K562 (cell line): ENCODE measurements around the gene HIPK2. TPM values are rescaled to one million over a fixed set of nuclear protein-coding genes. Genes with fewer than 3 reads are reported as not detected.

Source experiments
- ATAC-seq: fragments of 200-7000 bp; cut with Tn5 transposase; 3 replicates; pipeline ENCODE4 v1.9.1; 2020; ENCODE audit warnings: moderate library complexity
- BruUV-seq: library from RNA; stranded (reverse); fragments of 400-500 nt; replicated peaks from 2 replicates; lab custom pipeline; 2021; lab: Mats Ljungman, UMichigan
- CTCF ChIA-PET: fragments of 300-600 bp; formaldehyde crosslinking; extraction: SDS; loops from one replicate; lab custom pipeline; 2021; ENCODE audit warnings: low intra/inter-chr PET ratio; lab: Yijun Ruan, JAX
- POLR2A ChIA-PET: fragments of 300-600, 350-650 bp; sonication (Branson Sonifier 250); formaldehyde crosslinking; extraction: SDS; loops from one replicate; lab custom pipeline; 2021; ENCODE audit warnings: antibody characterized with exemption, inconsistent platforms; lab: Yijun Ruan, JAX
- DNase-seq, 4 experiments: peaks; one replicate each; pipeline versions ENCODE4 v3.0.0 to v3.0.0-alpha.2; 2011 to 2018; ENCODE audit warnings: low spot score in 3 of 4, mixed read lengths in 3 of 4; ENCODE audit errors: extremely low read depth in 1 of 4
- FAIRE-seq: peaks from 2 replicates; lab custom pipeline; 2011; peaks lifted over from hg19 to GRCh38; lab: Jason Lieb, UNC
- H2AFZ ChIP-seq: 2 replicates; pipeline ENCODE4 v1.6.0; 2011; ENCODE audit warnings: low read depth, low read length, control low read depth, inconsistent platforms
- H3K27ac ChIP-seq: fragments of 200-600 bp; 3 replicates; pipeline ENCODE4 v1.8.0; 2011; ENCODE audit warnings: low read depth, mild to moderate bottlenecking, control low read depth, inconsistent platforms, low read length, moderate library complexity, mixed read lengths; ENCODE audit errors: extremely low read depth
- H3K27me3 ChIP-seq, 2 experiments: fragments of 300-600 bp in 1 of 2; 2 replicates in 1 of 2; 3 replicates in 1 of 2; pipeline versions ENCODE4 v1.6.0 to v1.8.0; 2011; ENCODE audit warnings: inconsistent platforms in 2 of 2, low read length in 2 of 2, mild to moderate bottlenecking in 1 of 2, mixed read lengths in 1 of 2, moderate library complexity in 1 of 2; ENCODE audit not compliant: control insufficient read depth in 2 of 2, insufficient read depth in 2 of 2
- H3K36me3 ChIP-seq: fragments of 300-600 bp; 3 replicates; pipeline ENCODE4 v1.8.0; 2011; ENCODE audit warnings: mild to moderate bottlenecking, low read length, inconsistent platforms; ENCODE audit not compliant: control insufficient read depth, insufficient read depth
- H3K4me1 ChIP-seq, 2 experiments: fragments of 200-600 bp in 1 of 2; replicated peaks in 1 of 2; 2 replicates in 1 of 2; 3 replicates in 1 of 2; pipeline versions ENCODE4 v1.5.1 to v1.8.0; 2011; ENCODE audit warnings: inconsistent platforms in 2 of 2, low read length in 2 of 2, mild to moderate bottlenecking in 1 of 2, mixed read lengths in 1 of 2, moderate library complexity in 1 of 2; ENCODE audit not compliant: control insufficient read depth in 2 of 2, insufficient read depth in 2 of 2
- H3K4me2 ChIP-seq: 2 replicates; pipeline ENCODE4 v1.6.1; 2011; ENCODE audit warnings: low read length, control low read depth, inconsistent platforms, mixed read lengths; ENCODE audit not compliant: insufficient read depth
- H3K4me3 ChIP-seq: fragments of 200-600 bp; sonication (generic), shearing (Covaris generic); 2 replicates; pipeline ENCODE4 v1.5.1; 2016; ENCODE audit warnings: control low read depth, inconsistent platforms
- H3K79me2 ChIP-seq: fragments of 200-600 bp; 3 replicates; pipeline ENCODE4 v1.8.0; 2011; ENCODE audit warnings: low read length, inconsistent platforms; ENCODE audit not compliant: control insufficient read depth, insufficient read depth
- H3K9ac ChIP-seq, 2 experiments: 2 replicates each; pipeline versions ENCODE4 v1.6.0 to v1.6.1; 2011; ENCODE audit warnings: low read depth in 2 of 2, low read length in 2 of 2, control low read depth in 1 of 2, inconsistent platforms in 1 of 2, mild to moderate bottlenecking in 1 of 2, mixed read lengths in 1 of 2; ENCODE audit not compliant: insufficient read depth in 1 of 2
- H3K9me1 ChIP-seq: one replicate; pipeline ENCODE4 v1.6.0; 2011; ENCODE audit warnings: inconsistent platforms, mild to moderate bottlenecking, low read length, moderate library complexity; ENCODE audit not compliant: control insufficient read depth, insufficient read depth
- H3K9me3 ChIP-seq: replicated peaks from 2 replicates; pipeline ENCODE4 v1.5.1; 2011; ENCODE audit warnings: low read depth, low read length, inconsistent platforms; ENCODE audit not compliant: control insufficient read depth, insufficient read depth
- H4K20me1 ChIP-seq: replicated peaks from 2 replicates; pipeline ENCODE4 v1.6.1; 2011; ENCODE audit warnings: low read length, inconsistent platforms, mixed read lengths; ENCODE audit not compliant: control insufficient read depth, insufficient read depth
- SNIP1 ChIP-seq: fragments of 450-650 bp; IDR thresholded peaks from 2 replicates; pipeline ENCODE4 v1.7.1; 2017; ENCODE audit warnings: low read depth, mild to moderate bottlenecking
- SRSF3 ChIP-seq: fragments of 200-400 bp; formaldehyde crosslinking; IDR thresholded peaks from 2 replicates; pipeline ENCODE4 v1.6.1; 2016; ENCODE audit warnings: mild to moderate bottlenecking, low read length, moderate library complexity; ENCODE audit not compliant: insufficient read depth
- ZNF174 ChIP-seq: fragments of 250-450 bp; sonication (Bioruptor Pico); IDR thresholded peaks from 2 replicates; pipeline ENCODE4 v1.4.0; 2020; ENCODE audit warnings: mild to moderate bottlenecking
- WGBS: fragments of 100-300 bp; shearing (Covaris generic); methylation state at CpG from one replicate; pipeline ENCODE4 v1.1.6; 2016; ENCODE audit warnings: low coverage, mixed read lengths; ENCODE audit not compliant: insufficient coverage; ENCODE audit errors: missing lambda C conversion rate; 5-methylcytosine and 5-hydroxymethylcytosine counted together
- in situ Hi-C: fragments of 300-500 bp; cut with MboI; formaldehyde crosslinking; loops from 4 replicates; pipeline ENCODE4 v1.15.0; 2018; ENCODE audit warnings: inconsistent platforms, mixed read lengths
- intact Hi-C: fragments of 100-400 bp; cut with micrococcal nuclease; formaldehyde crosslinking; loops from 2 replicates; pipeline ENCODE4 v1.14.2; 2022
- polyA plus RNA-seq, 8 experiments: library from polyadenylated mRNA; depleted of rRNA in 4 of 8; stranded (reverse) in 5 of 8; unstranded in 3 of 8; fragments of >200 nt; fragmentation: Nextera tagmentation in 2 of 8; fragmentation: Illumina TruSeq in 1 of 8; extraction: Ambion mirVana in 2 of 8; extraction: Trizol in 1 of 8; gene quantifications; 2 replicates each; pipeline versions ENCODE4 v1.2.1 to v1.2.3, GENCODE V29; 2011 to 2014; ENCODE audit warnings: inconsistent platforms in 1 of 8, missing spikeins in 1 of 8
- total RNA-seq, 7 experiments: library from RNA; depleted of rRNA in 6 of 7; stranded (reverse); fragments of >200 nt in 6 of 7; fragmentation: Illumina TruSeq in 2 of 7; extraction: Trizol in 2 of 7; gene quantifications; 2 replicates each; pipeline versions ENCODE4 v1.2.1 to v1.2.3, GENCODE V29; 2011 to 2021; ENCODE audit warnings: low replicate concordance in 1 of 7
- TF ChIP-seq, protein P1 (sequence below): IDR thresholded peaks from 2 replicates; pipeline ENCODE4 v1.6.1; 2011; ENCODE audit warnings: borderline replicate concordance, low read depth, mild to moderate bottlenecking, moderate library complexity, low read length; ENCODE audit not compliant: insufficient read depth, poor library complexity, severe bottlenecking
- TF ChIP-seq, protein P2 (sequence below): fragments of 450-650 bp; IDR thresholded peaks from 2 replicates; pipeline ENCODE4 v1.6.1; 2016; ENCODE audit warnings: low read depth, mild to moderate bottlenecking, moderate library complexity
- TF ChIP-seq, protein P3 (sequence below): sonication (generic); formaldehyde crosslinking; IDR thresholded peaks from 2 replicates; pipeline ENCODE4 v1.4.0; 2020; ENCODE audit warnings: mild to moderate bottlenecking, missing genetic modification reagents

HIPK2 gene
- total and polyA plus RNA-seq, 9 of the 15 experiments (the other 6 are each of a cell fraction or from before 2014, with no cell fraction given), result 0.69 to 19.8 (median 5.1) TPM

DNA sequence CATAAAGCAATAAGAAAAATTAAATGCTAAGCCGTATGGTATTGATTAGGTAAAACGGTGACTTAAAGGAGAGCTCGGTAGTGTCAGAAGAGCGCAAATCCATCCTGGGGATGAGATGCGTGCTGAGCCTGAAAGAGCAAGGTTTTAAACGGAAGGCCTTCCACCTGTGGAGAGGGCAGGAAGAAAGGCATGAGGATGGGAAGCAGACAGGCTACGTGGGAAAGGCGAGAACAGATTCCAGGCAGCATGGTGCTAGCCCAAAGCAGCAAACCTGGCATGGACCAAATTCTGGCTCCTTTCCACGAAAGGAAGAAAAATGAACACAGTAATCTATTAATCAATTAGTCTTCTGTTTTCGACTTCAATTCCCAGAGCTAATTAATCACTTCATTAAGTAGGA is 103.5 kb downstream of the HIPK2 start (continued):
- TF ChIP-seq, protein P1, sequence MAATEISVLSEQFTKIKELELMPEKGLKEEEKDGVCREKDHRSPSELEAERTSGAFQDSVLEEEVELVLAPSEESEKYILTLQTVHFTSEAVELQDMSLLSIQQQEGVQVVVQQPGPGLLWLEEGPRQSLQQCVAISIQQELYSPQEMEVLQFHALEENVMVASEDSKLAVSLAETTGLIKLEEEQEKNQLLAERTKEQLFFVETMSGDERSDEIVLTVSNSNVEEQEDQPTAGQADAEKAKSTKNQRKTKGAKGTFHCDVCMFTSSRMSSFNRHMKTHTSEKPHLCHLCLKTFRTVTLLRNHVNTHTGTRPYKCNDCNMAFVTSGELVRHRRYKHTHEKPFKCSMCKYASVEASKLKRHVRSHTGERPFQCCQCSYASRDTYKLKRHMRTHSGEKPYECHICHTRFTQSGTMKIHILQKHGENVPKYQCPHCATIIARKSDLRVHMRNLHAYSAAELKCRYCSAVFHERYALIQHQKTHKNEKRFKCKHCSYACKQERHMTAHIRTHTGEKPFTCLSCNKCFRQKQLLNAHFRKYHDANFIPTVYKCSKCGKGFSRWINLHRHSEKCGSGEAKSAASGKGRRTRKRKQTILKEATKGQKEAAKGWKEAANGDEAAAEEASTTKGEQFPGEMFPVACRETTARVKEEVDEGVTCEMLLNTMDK, result no peak
- TF ChIP-seq SNIP1, result no peak
- TF ChIP-seq, protein P2, sequence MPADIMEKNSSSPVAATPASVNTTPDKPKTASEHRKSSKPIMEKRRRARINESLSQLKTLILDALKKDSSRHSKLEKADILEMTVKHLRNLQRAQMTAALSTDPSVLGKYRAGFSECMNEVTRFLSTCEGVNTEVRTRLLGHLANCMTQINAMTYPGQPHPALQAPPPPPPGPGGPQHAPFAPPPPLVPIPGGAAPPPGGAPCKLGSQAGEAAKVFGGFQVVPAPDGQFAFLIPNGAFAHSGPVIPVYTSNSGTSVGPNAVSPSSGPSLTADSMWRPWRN, result no peak

DNA sequence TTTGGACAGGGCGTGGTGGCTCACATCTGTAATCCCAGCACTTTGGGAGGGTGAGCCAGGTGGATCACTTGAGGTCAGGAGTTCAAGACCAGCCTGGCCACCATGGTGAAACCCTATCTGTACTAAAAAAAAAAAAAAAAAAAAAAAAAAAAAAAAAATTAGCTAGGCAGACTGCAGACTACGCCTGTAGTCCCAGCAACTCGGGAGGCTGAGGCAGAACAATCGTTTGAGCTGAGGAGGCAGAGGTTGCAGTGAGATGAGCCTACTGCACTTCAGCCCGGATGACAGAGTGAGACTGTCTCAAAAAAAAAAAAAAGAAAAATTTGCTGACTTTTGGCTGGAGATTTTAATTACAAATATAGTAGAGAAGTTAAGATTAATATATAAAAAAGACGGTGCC is 104.0 kb downstream of the HIPK2 start:
- no peak for FAIRE-seq
- Histone ChIP-seq H4K20me1 (no peaks in the 10 kb centered on the region), H3K79me2 (no peaks in the 10 kb centered on the region), H3K9me3 (no peaks in the 10 kb centered on the region), H3K4me3 (no peak overlapping the region), H2AFZ (no peak overlapping the region)
- WGBS, result 44% methylated on average over 6 of the region's 6 CpGs
- in situ Hi-C loops, result no loop called here
- TF ChIP-seq ZNF174 (CRISPR knock-in tag), result no peak
- TF ChIP-seq, protein P3, sequence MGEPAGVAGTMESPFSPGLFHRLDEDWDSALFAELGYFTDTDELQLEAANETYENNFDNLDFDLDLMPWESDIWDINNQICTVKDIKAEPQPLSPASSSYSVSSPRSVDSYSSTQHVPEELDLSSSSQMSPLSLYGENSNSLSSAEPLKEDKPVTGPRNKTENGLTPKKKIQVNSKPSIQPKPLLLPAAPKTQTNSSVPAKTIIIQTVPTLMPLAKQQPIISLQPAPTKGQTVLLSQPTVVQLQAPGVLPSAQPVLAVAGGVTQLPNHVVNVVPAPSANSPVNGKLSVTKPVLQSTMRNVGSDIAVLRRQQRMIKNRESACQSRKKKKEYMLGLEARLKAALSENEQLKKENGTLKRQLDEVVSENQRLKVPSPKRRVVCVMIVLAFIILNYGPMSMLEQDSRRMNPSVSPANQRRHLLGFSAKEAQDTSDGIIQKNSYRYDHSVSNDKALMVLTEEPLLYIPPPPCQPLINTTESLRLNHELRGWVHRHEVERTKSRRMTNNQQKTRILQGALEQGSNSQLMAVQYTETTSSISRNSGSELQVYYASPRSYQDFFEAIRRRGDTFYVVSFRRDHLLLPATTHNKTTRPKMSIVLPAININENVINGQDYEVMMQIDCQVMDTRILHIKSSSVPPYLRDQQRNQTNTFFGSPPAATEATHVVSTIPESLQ (CRISPR knock-in tag), result no peak
- TF ChIP-seq SRSF3, result no peak
- TF ChIP-seq, all 486 proteins: peak for 0
- Histone ChIP-seq H3K4me1 (peaks cover 0 to 6% of the 10 kb centered on the region in 2 experiments; a peak in 1 of 5 replicates), H3K9ac (no peak overlapping the region), H3K9me1 (no peaks in the 10 kb centered on the region), H3K4me2 (no peak overlapping the region), H3K36me3 (no peaks in the 10 kb centered on the region), H3K27me3 (no peaks in the 10 kb centered on the region), H3K27ac (no peak overlapping the region)
- intact Hi-C loops, result no loop called here
- ChIA-PET CTCF (no interaction called here), POLR2A (interaction anchor here (0.5 to 1.3 kb wide), 3 partner anchors 16 to 83 kb away, joined by 3 to 5 read pairs (median 5); no protein-coding TSS in a partner anchor)
- no peak for DNase-seq
- BruUV-seq, result no TSS peak
- no peak for ATAC-seq
